HG02884 (cell line): ENCODE data around the gene GGCT.
A peak's percentile ranks its signal among the peaks of the same experiment; 100 is the strongest.
"Not testable (repeated sequence)": the region's sequence is repeated elsewhere in the genome, so short reads cannot be mapped to it uniquely, and the experiment has no call there.

ENCODE experiments used
- ATAC-seq: cut with Tn5 transposase; IDR thresholded peaks from one replicate; pipeline ENCODE4 v1.9.1; 2021; ENCODE audit warnings: mild to moderate bottlenecking, moderate library complexity; ENCODE audit not compliant: unreplicated experiment

The GGCT gene, protein sequence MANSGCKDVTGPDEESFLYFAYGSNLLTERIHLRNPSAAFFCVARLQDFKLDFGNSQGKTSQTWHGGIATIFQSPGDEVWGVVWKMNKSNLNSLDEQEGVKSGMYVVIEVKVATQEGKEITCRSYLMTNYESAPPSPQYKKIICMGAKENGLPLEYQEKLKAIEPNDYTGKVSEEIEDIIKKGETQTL

DNA sequence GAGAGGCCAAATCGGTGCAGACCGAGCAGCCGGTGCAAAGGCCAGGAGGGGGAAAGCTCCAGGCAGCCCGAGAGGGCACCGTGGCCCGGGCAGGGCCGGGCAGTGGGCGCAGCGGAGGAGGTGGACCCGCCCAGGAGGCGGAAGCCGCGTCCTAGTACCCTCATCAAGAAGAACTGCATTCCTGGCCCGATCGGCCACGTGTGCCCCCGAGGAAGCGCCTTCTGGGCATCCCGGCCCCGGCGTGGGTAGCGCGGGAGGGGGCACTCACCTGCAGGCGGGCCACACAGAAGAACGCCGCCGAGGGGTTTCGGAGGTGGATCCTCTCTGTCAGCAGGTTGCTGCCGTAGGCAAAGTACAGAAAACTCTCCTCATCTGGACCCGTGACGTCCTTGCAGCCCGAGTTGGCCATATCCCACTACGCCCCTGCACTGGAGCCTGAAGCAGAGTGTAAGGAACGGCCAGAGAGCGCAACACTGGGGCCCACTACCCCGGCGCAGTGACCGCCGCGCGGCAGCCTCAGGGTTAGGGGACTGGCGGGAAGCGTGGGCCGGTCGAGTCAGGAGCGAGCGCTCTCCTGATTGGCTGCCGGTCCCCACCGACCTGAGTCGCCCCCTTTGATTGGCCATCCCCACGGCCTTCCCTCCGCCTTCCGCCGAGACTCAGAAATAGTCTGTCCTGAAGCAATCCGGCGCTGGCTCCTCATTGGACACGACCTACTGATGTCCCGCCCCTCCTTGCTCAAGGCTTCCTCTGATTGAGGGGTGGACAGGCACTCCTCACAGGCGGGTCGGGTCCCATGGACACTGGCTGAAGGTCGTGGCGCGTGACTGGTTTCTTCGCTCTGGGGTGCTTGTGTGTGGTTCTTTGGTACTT lies at the start of gene GGCT:
Gene GGCT, minus strand, starts transcription at position 529 of the 873 bp plus-strand sequence. Its CDS starts 120 bp downstream, at position 409.
- ATAC-seq, result peak; percentile 97

DNA sequence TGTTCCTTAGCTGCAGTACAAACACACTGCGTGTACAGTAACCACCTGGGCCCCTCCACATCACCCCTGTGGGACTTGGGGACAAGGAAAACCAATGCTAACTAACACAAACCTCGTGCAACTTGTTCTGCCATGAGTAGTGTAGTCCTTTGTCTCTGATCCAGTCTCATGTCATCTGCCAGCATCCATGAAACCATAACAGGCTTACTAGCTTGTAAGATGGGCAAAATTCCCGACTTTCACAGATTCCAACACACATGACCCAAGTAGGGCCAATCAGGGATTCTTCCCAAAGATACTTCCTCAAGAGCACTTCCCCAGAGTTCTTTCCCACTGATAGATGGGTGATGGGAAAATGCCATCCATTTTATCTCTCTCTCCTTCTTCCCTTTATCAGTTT lies 48.9 kb upstream of the GGCT start:
- ATAC-seq, result no peak

DNA sequence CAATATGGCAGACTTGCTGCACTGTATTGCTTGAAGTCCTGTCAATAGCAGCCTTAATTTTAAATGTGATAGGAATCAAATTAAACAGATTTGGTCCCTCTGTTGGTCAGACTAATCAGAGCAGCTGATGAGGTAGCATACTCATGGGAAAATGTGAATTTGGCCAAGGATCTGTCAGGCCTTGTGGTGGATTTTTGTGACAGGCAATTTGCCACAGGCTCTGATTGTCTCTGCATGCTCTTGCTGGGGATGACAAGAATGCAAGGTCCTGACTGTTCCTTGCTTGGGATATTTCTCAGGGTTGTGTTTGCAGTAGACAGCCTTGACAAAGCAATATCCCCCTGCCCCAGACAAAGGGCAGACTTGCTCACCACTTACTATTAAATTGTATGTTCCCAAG lies 48.5 kb upstream of the GGCT start:
- no peak for ATAC-seq

DNA sequence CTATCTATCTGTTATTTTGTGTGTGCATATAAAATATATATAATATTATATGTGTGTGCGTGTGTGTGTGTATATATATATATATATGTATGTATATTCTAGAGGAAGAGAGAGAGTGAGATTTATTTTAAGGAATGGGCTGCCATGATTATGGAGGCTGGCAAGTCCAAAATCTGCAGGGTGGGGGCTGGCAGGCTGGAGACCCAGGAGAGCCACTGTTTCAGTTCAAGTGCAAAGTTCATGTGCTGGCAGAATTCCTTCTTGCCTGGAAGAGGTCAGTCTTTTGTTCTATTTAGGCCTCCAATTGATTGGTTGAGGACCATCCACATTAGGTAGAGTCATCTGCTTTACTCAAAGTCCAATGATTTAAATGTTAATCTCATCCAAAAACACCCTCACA lies 47.7 kb upstream of the GGCT start:
- ATAC-seq, result no peak

DNA sequence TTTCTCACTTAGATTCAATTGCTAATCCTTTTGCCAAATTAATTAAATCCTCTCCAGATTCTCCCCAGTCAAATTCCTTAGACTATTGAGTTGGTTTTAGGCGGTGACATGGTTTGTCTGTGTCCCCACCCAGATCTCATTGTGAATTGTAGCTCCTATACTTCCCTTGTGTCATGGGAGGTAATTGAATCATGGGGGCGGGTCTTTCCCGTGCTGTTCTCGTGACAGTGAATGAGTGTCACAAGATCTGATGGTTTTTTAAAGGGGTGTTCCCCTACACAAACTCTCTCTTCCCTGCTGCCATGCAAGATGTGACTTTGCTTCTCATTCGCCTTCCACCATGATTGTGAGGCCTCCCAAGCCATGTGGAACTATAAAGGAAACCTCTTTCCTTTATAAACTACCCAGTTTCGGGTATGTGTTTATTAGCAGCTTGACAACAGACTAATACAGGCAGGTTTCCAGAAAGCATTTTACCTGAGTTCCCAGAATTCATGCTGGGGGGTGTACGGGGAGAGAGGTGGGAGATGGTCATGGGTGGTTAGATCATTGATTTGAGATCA lies 45.4 kb upstream of the GGCT start:
- no peak for ATAC-seq

DNA sequence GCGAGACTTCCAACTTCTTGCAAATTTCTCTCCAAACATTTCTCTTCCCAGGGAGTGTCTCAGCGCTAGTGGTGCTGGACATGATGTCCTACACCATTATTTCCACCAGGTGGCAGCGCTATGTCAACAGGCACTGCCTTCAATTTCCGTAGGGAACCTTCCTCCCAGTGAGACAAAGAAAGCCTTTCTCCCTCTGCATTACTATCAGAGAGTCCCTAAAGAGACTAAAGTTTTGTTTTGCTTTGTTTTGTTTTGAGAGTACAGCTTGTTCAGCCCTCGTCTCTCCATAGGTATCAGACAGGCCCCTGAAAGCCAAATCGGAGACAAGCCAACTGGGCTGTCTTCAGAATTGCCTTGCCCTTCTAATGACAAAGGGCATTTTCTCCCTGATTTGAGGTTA lies 44.2 kb upstream of the GGCT start:
- no peak for ATAC-seq

DNA sequence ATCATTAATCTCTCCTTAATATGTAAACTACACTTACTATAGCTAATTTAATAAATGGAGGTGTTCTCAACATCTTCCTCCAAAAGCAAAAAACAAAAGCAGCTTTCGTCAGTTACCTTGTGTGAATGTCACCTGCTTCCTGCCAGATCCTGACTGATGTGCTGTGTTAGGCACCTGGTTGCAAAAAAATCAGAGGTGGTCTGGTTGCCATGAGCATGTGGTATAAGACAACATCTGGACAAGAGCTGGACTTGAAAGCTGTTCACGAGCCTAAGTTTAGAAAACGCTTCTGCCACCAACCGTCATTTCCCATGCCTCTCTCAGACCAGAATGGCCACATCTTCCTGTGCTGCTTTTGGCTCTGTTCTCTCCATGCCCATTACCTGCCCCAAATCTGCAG lies 42.0 kb upstream of the GGCT start:
- no peak for ATAC-seq

DNA sequence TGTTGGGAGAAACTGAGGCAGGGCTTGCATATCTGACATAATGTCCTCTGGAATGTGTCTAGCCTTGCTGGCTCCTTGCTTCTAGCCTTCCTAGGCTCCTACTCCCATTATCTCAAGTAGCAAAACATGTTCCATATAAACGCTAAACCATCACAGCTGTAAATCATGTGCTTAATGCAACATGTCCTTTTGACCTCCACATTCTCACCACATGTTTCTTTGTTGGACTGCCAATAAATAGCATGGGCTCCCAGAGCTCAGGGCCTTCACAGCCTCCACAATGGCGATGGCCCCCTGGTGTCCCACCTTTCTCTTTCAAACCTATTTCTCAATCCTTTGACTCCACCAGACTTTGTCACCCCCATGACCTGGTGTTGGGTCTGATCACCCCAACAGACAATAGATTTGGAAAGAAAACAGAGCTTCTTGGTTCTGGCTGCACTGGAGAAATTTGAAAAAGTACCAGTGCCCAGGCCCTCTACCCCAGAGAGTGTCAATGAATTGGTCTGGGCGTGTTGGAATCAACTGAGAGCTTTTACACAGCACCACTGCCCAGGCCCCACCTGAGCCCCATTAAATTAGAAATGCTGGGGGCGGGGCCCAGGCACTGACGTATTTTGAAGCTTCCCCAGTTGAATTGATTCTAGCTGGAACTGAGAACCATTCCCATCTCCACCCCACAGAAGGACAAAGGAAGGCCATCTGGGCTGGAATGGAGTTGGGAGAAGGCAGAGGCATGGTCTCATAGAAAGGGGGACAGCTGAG lies 41.3 kb upstream of the GGCT start:
- no peak for ATAC-seq

DNA sequence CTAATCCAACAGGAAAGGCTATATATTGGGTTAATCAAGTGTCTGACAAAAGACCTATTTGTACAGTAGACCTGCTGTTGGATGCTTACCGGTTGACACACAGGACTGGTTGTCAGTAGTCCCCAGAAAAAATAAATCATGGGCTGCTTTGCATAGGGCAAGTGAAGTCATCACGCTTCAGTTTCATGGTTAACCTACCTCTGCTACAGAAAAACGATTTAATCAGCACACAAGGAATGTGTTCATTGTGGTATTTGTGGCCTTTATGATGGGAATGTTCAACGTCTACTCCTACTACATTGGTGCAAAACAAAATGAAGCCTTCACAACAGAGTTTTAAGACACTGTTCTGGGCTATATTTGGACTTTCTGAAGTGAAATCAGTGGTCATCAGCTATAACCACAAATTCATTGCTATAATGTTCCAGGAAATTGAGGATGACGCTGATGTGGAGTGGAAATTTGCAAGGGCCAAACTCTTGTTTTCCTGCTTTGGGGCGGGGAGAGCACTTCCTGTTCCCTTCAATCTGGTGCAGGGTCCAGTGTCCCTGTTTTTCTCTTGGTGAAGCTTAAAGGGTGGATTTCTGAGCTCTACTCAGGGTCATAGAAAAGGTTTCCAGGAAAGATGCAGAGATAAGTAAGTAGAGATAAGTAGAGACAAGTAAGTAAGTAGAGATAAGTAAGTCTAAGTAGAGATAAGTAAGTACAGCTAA lies 39.3 kb upstream of the GGCT start:
- ATAC-seq, result no peak

DNA sequence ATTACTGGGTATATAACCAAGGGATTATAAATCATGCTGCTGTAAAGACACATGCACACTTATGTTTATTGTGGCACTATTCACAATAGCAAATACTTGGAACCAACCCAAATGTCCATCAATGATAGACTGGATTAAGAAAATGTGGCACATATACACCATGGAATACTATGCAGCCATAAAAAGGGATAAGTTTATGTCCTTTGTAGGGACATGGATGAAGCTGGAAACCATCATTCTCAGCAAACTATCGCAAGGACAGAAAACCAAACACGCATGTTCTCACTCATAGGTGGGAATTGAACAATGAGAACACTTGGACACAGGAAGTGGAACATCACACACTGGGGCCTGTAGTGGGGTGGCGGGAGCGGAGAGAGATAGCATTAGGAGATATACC lies 38.5 kb upstream of the GGCT start:
- ATAC-seq, result not testable (repeated sequence)

DNA sequence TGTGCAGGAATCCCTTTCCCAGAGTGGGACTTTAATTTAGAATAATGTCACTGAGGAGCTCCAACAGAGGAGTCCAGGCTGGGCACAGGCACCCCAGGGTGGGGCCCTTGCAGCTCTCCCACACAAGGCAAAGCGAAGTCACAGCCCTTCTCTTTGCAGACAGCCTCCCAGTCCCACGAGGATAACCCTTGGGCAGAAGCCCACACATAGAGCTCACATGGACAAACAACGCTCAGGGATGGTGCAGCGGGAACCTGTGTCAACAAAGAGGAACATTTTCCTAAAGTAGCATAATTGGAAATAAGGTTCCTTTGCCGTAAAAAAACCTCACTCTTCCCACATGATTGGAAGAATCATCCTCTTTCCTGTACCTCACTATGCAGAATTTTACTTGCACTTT lies 29.3 kb upstream of the GGCT start:
- ATAC-seq, result no peak

DNA sequence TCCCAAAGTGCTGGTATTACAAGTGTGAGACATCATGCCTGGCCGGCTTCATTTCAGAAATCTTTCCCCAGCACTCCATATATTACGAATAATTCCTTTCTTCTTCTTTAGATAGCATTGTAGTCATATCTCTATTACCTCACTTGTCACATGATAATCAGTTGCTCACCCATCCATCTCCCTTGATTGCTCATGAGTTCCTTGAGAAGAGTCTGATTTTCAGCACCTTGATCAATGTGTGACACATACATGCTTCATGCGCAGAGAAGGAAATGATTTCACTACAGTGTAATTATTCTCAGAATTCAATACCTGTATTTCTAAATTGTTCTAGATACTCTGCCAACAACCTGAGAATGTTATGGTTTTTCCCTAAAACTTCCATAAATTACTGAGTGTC lies 26.7 kb upstream of the GGCT start:
- no peak for ATAC-seq

DNA sequence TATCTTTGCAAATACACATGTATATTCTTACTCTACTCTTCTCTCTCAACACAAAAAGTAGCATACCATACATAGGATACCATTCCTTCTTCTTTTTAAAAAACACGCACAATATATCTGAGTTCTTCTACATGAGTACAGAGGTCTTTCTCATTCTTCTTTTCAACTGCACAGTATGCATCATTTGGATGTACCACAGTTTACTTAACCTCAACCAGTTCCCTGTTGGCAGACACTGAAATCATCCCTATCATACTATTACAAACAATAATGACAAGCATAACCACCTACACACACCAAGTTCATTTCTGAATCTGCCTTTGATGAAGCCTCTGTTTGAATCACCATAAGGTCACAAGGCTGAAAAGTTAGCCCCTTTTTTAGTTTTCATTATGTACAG lies 25.7 kb upstream of the GGCT start:
- no peak for ATAC-seq

DNA sequence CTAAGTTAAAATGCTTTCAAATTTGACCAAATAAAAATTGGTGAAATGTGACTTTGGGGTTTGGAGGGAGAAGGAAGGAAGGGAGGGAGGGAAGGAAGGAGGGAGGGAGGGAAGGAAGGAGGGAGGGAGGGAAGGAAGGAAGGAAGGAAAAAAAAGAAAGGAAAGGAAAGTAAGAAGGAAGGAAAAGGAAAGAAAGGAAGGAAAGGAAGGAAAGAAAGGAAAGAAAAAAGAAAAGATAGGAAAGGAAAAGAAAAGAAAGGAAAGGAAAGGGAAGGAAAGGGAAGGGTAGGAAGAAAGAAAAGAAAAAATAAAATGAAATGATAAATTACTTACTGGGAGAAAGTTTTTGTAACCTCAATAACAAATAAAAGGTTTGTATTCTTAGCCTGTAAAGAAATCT lies 24.1 kb upstream of the GGCT start:
- ATAC-seq, result no peak

DNA sequence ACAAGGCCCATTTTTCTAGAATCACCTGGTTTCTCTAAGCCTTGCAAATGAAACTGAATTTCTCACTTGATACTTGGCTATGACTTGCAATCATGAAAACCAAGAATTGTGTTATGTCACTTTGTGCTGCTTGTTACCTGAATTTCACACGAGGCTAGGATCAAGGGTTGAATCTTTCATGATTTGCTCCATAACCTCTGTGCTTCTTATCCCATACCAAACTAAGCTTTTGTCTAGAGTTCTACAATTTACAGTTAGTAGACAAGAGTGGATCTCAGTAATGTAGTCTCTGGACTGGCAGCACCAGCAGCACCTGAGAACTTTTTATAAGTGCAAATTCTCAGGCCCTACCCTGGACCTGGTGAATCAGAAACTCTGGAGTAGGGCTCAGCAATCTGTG lies 22.7 kb upstream of the GGCT start:
- not testable (repeated sequence) for ATAC-seq

DNA sequence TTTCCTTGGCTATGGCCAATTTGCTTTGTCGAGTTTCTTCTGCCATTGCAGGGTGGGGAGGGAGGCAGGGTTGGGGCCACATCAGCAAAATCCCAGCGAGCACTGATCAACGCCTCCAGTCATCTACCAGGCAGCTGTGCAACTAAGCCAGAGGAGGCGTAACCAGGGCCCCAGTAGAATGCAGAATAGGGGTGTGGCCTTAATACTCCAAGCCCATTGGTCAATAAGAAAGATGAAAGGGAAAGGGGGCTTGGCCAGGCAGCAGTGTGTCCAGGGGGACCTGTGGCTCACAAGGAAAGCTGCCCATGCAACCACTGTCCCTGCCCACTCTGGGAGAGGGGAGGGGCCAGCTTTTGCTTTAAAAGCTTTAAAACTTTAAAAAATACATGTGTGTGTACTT lies 21.5 kb upstream of the GGCT start:
- no peak for ATAC-seq

DNA sequence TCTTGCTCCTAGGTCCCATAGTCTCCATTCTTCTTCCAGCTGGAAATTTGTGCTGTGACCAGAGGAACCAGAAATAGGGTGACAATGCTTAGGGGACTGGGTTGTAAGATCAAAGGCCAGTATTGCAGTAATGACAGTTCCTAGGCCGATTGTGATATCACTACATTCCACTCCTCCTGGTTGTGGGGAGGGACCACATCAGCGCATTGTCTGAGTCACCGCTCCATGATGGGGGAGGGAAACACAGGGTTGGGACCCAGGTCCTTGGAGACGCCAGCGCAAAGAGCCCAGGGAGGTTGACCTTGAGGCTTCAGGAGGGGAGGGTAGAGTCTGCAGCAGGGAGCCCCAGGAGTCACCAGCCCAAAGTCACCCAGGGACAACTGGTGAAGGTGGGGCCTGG lies 20.8 kb upstream of the GGCT start:
- ATAC-seq, result no peak

DNA sequence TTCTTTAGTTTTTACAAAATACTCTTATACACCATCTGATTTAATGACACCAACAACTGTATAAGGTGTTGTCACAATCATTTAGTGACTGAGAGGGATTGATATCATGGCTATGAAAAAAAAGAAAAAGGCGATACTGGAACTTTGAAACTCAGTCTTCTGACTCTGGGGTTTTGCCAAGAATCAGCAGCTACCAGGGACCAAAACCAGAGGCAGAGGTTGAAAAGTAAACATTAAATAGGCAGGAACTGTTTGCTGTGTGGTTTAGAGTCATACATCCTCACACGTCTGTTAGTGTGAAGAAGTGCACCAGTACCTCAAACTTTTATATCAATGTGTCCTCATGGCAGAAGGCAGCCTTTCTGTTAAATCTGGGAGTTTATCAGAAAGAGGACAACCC lies 19.9 kb upstream of the GGCT start:
- ATAC-seq, result no peak

DNA sequence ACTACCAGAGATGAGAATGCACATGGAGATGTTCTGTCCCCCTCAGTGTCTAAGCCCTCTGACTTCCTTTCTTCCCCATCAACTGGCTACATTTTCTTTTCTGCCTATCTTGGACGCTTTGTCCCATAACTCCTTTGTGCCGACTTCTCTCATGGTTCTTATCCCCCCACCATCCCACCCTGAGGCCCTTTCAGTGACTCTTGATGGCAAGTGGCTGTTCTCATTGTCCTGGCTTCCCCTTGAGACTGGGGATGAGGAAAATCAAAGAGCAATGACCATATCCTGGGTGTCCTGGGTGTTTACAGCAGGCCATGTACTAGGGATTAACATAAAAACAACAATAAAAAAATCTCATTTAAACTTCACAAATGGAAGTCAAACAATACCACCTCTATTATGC lies 18.8 kb upstream of the GGCT start:
- no peak for ATAC-seq

DNA sequence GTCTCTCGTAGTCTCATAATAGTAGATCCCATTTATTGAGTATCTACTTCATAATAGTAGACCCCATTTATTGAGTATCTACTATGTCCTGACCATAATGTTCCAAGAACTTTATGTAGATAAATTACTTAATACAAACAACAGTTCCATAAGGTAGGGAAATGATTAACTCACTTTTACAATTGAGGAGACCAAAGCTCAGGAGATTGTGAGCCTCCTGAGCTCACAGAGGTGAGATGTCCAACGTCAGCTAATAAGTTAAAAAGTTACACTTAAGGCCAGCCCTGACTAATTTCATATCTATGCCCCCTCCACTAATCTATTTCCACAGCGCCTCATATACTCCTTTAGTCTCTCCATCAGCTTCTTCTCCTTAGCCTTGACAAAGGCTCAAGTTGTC lies 17.5 kb upstream of the GGCT start:
- ATAC-seq, result no peak

DNA sequence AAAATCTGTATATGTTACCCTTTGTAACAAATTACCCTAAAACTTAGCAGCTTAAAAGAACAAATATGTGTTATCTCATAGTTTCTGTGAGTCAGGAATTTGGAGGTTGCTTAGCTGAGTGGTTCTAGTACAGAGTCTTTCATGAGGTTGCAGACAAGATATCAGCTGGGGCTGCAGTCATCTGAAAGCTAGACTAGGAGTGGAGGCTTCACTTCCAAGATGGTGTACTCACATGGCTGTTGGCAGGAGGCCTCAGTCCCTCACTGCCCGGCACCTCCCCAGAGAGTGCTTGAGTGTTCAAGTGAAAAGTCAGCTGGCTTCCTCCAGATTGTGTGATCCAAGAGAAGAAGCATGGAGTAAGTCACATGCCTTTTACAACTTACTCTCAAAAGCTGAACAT lies 16.9 kb upstream of the GGCT start:
- ATAC-seq, result no peak
